Pancreas (tissue), 10 donors: ENCODE data around the gene BCL10. TPM values are rescaled to one million over a fixed set of nuclear protein-coding genes. Genes with fewer than 3 reads are reported as not detected.

Source experiments
- ATAC-seq, 4 donors: fragments of 200-7000 bp; cut with Tn5 transposase; one replicate each; pipeline versions ENCODE4 v1.8.0 to v1.9.1; 2020; ENCODE audit warnings: mild to moderate bottlenecking in 4 of 4, moderate library complexity in 4 of 4
- DNase-seq, 6 donors: peaks; one replicate each; pipeline ENCODE4 v3.0.0-alpha.2; 2020
- FAIRE-seq: peaks from 2 replicates; lab custom pipeline; 2012; peaks lifted over from hg19 to GRCh38; lab: Jason Lieb, UNC
- H3K27ac ChIP-seq, 4 donors: fragments of 200-600 bp; sonication (generic); 1 replicate in 3 of 4; 2 replicates in 1 of 4; pipeline versions ENCODE4 v1.5.0 to v1.8.0; 2020
- H3K27me3 ChIP-seq, 4 donors: fragments of 200-600 bp; one replicate each; pipeline ENCODE4 v1.8.0; 2021
- H3K36me3 ChIP-seq, 3 donors: fragments of 200-600 bp; sonication (generic) in 1 of 3; one replicate each; pipeline versions ENCODE4 v1.5.0 to v1.8.0; 2020 to 2021
- H3K4me1 ChIP-seq, 3 donors: fragments of 200-600 bp; one replicate each; pipeline ENCODE4 v1.8.0; 2021
- H3K4me3 ChIP-seq, 4 donors: fragments of 200-600 bp; sonication (generic) in 2 of 4; one replicate each; pipeline versions ENCODE4 v1.5.0 to v1.8.0; 2020 to 2021
- H3K9me3 ChIP-seq, 4 donors: fragments of 200-600 bp; one replicate each; pipeline ENCODE4 v1.8.0; 2021
- WGBS, 2 donors: extraction: QIAGEN DNeasy Blood & Tissue Kit; methylation state at CpG; one replicate each; pipeline ENCODE4 v1.1.7; 2013; 5-methylcytosine and 5-hydroxymethylcytosine counted together
- intact Hi-C, 3 donors: fragments of 100-400 bp; cut with DNase I; formaldehyde crosslinking; loops; one replicate each; pipeline versions ENCODE4 v1.11.1 to v1.14.2; 2022
- polyA plus RNA-seq, 2 donors: library from polyadenylated mRNA; stranded (reverse); fragments of 200-250 nt; gene quantifications; one replicate each; pipeline ENCODE4 v1.2.3, GENCODE V29; 2013
- total RNA-seq, 6 donors: library from RNA; stranded (reverse); fragmentation: NEBNext Ultra II Directional in 4 of 6; extraction: Animal tissue kit (Norgen Biotek cat#: 25700) in 4 of 6; gene quantifications; one replicate each; pipeline versions ENCODE4 v1.2.1 to v1.2.4, GENCODE V29; 2021 to 2023
- TF ChIP-seq, protein P1 (sequence below), 4 donors: fragments of 200-600 bp; sonication (generic) in 3 of 4; IDR thresholded peaks; one replicate each; pipeline versions ENCODE4 v1.5.0 to v1.8.0; 2021; ENCODE audit warnings: antibody characterized with exemption in 4 of 4
- donor health status: healthy with polysubstance abuse.
- donor health status: DM: no; HTN: no; CAD: no; lungs with moderate emphysema.
- donor health status: DM: no; HTN: no; CAD: no.
- donor health status: control.
- donor health status: control.
- donor health status: Bipolar disorder and iron deficiency.
- donor health status: DM: yes; HTN: yes; CAD: no.
- donor health status: DM: no; HTN: no; CAD: no.
- donor health status: DM: no; HTN: no; CAD: no.
- donor health status: DM: yes; HTN: yes; CAD: no.

Gene BCL10
- total and polyA plus RNA-seq, 8 donors = 3.2 to 16.9 (median 7.6) TPM

DNA sequence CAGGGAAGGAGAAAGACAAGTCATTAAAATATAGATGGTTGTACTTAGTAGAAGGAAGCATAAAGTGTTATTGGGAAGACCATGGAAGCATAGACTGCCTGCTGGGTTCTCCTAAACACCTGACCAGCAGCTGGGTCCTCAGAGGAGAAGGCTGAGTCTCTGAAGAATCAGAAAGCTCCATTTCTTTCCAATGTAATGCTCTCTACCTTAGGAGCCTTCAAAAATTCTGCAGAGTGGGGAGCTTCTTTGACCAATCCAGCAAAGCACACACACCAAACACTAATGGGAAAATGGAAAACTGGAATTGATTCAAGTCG is 21.1 kb upstream of the BCL10 start:
- Histone ChIP-seq H3K27me3 (no peaks in the 10 kb centered on the region), H3K36me3 (no peaks in the 10 kb centered on the region), H3K9me3 (no peaks in the 10 kb centered on the region), H3K27ac (peak overlapping the region; percentile 30 to 83 (median 53)), H3K4me3 (peak overlapping the region in 2 of 4 donors; percentile 5 to 13), H3K4me1 (peaks cover 0 to 10% (median 0%) of the 10 kb centered on the region in 3 donors)
- no peak for FAIRE-seq
- ATAC-seq = peak in 1 of 4 donors; percentile 39
- no peak for DNase-seq
- TF ChIP-seq, protein P1, sequence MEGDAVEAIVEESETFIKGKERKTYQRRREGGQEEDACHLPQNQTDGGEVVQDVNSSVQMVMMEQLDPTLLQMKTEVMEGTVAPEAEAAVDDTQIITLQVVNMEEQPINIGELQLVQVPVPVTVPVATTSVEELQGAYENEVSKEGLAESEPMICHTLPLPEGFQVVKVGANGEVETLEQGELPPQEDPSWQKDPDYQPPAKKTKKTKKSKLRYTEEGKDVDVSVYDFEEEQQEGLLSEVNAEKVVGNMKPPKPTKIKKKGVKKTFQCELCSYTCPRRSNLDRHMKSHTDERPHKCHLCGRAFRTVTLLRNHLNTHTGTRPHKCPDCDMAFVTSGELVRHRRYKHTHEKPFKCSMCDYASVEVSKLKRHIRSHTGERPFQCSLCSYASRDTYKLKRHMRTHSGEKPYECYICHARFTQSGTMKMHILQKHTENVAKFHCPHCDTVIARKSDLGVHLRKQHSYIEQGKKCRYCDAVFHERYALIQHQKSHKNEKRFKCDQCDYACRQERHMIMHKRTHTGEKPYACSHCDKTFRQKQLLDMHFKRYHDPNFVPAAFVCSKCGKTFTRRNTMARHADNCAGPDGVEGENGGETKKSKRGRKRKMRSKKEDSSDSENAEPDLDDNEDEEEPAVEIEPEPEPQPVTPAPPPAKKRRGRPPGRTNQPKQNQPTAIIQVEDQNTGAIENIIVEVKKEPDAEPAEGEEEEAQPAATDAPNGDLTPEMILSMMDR (IDR thresholded peaks at IDR 0.05) = no peak
- intact Hi-C loops = no loop called here
- 2 to 6% methylated on average over 1 of the region's 1 CpG for WGBS, 2 donors

DNA sequence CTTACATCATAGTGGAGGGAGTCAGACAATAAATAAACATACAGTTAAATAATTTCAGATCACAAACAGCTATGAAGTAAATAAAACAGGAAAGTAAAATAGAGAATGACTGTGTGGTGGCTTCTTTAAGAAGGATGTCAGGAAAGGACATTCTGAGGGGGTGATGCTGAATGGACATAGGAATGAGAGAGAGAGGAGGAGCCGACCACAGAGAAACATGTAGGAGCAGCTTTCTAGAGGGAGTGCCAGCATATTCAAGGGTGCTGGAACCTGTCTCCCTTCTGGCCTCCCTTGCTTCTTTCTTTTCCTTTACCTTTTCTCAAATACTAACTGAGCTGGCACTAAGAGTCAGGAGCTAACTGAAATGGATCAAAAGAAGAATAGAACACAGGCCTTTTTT is 20.5 kb upstream of the BCL10 start:
- H3K27ac ChIP-seq = peak overlapping the region in 2 of 4 donors; percentile 73 to 83
- ATAC-seq (no peak), DNase-seq (no peak), FAIRE-seq (no peak)
- intact Hi-C loops = no loop called here
- no peaks in the 10 kb centered on the region for H3K36me3 ChIP-seq
- peaks cover 0 to 10% (median 0%) of the 10 kb centered on the region in 3 donors for H3K4me1 ChIP-seq
- TF ChIP-seq, protein P1 (IDR thresholded peaks at IDR 0.05) = no peak
- WGBS, 2 donors = 46 to 67% methylated on average over 1 of the region's 1 CpG
- no peaks in the 10 kb centered on the region for H3K27me3 ChIP-seq
- no peak overlapping the region for H3K4me3 ChIP-seq
- no peaks in the 10 kb centered on the region for H3K9me3 ChIP-seq

DNA sequence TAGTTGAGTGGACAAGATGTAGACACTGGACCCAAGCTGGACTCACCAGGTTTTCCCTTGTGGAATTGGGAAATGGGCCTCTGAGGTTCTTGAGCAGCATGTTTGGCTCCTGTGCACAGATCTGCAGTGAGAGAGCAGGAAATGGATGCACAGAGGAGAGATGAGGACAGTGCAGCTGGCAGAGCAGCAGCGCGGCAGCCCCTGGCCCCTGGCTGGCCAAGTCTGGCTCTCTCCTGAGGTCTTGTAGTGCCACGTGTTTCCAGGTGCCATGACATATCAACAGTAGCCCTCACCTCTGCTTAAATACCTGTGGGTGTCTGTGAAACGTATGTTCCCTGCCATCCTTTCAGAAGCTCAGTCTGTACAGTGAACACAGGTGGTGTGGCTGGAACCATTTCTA is 19.2 kb upstream of the BCL10 start:
- 79 to 87% methylated on average over 4 of the region's 4 CpGs for WGBS, 2 donors
- no peaks in the 10 kb centered on the region for H3K27me3 ChIP-seq
- ATAC-seq (no peak), FAIRE-seq (no peak), DNase-seq (no peak)
- no peaks in the 10 kb centered on the region for H3K36me3 ChIP-seq
- intact Hi-C loops = no loop called here
- no peak overlapping the region for H3K4me3 ChIP-seq
- TF ChIP-seq, protein P1 (IDR thresholded peaks at IDR 0.05) = no peak
- no peak overlapping the region for H3K27ac ChIP-seq
- peaks cover 0 to 10% (median 0%) of the 10 kb centered on the region in 3 donors for H3K4me1 ChIP-seq
- H3K9me3 ChIP-seq = no peaks in the 10 kb centered on the region

DNA sequence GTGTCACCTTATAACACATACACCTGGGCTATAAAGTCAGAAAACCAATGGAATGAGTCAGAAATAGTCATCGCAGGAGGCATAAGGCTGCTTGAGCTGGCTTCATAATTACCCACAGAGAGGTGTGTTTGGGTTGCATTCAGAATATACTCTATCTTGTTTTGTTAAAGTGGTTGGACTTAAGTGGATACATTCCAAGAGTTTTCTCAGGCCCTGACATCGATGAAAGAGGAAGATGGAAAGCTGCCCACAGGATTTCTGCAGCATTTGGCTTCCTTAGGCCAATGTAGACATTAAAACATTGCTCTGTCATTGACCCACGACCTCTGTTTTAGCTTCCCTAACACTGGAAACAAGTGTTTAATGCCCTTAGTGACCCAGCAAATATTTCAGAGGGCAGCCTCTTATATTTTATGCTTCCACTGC is 18.6 kb upstream of the BCL10 start:
- intact Hi-C loops = no loop called here
- Histone ChIP-seq H3K27me3 (no peaks in the 10 kb centered on the region), H3K9me3 (no peaks in the 10 kb centered on the region), H3K36me3 (no peaks in the 10 kb centered on the region), H3K27ac (no peak overlapping the region), H3K4me3 (no peak overlapping the region), H3K4me1 (peaks cover 0 to 10% (median 0%) of the 10 kb centered on the region in 3 donors)
- DNase-seq (no peak), FAIRE-seq (no peak), ATAC-seq (no peak)
- WGBS, 2 donors = 54 to 60% methylated on average over 3 of the region's 3 CpGs
- TF ChIP-seq, protein P1 (IDR thresholded peaks at IDR 0.05) = no peak

DNA sequence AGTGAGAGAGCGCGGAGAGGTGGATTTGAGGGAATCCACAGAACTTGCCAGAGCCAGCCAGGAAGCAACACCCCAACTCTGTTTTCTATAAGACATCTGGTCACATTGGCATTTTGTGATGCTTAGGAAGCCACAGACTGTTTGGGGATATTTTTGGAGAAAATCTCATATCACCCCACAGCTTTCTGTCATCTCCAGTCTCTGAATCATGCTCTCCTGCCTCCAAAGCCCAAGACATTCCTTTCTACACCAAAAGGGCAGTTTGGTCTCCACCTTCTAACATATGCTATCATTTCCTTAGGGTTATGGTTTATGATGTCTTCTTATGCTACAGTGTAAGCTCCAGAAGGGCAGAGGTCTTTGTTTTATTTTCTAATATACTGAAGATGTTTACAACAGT is 14.4 kb upstream of the BCL10 start:
- Histone ChIP-seq H3K27me3 (no peaks in the 10 kb centered on the region), H3K36me3 (no peaks in the 10 kb centered on the region), H3K9me3 (no peaks in the 10 kb centered on the region), H3K27ac (no peak overlapping the region), H3K4me3 (no peak overlapping the region), H3K4me1 (no peaks in the 10 kb centered on the region)
- intact Hi-C loops = no loop called here
- DNase-seq = no peak
- TF ChIP-seq, protein P1 (IDR thresholded peaks at IDR 0.05) = no peak
- FAIRE-seq = no peak
- 91 to 100% methylated on average over 2 of the region's 2 CpGs for WGBS, 2 donors
- no peak for ATAC-seq
